Fibroblast of gingiva (primary cell): ENCODE measurements around the gene RNF144B.
A peak's percentile ranks its signal among the peaks of the same experiment; 100 is the strongest.
"Not testable (repeated sequence)": the region's sequence is repeated elsewhere in the genome, so short reads cannot be mapped to it uniquely, and the experiment has no call there.

ENCODE experiments used
- DNase-seq: peaks from one replicate; pipeline ENCODE4 v3.0.0-alpha.2; 2011; ENCODE audit warnings: low read depth

The RNF144B gene

GRCh38 chr6:18387061-18387721 lies at the start of gene RNF144B:
TSS of gene RNF144B (plus strand) at chr6:18387350. CDS start at chr6:18399535, 12,185 bp downstream.
- DNase-seq = peak; percentile 82

GRCh38 chr6:18339599-18339998 lies 47.6 kb upstream of the RNF144B start:
- no peak for DNase-seq

GRCh38 chr6:18340781-18341551 lies 46.2 kb upstream of the RNF144B start:
- DNase-seq = no peak

GRCh38 chr6:18342223-18342622 lies 44.9 kb upstream of the RNF144B start:
- DNase-seq = no peak

- DNase-seq = peak; percentile 54
Observed at GRCh38 chr6:18343741-18344140, 43.4 kb upstream of the RNF144B start.

- DNase-seq = peak; percentile 60
Observed at GRCh38 chr6:18347021-18347577, 40.1 kb upstream of the RNF144B start.

- no peak for DNase-seq
Observed at GRCh38 chr6:18347866-18348265, 39.3 kb upstream of the RNF144B start.

GRCh38 chr6:18349386-18349785 lies 37.8 kb upstream of the RNF144B start:
- no peak for DNase-seq

- no peak for DNase-seq
Observed at GRCh38 chr6:18350271-18350670, 36.9 kb upstream of the RNF144B start.

GRCh38 chr6:18350712-18351111 lies 36.4 kb upstream of the RNF144B start:
- no peak for DNase-seq

GRCh38 chr6:18352001-18352400 lies 35.1 kb upstream of the RNF144B start:
- DNase-seq = peak; percentile 54

GRCh38 chr6:18352842-18353241 lies 34.3 kb upstream of the RNF144B start:
- no peak for DNase-seq

- no peak for DNase-seq
Observed at GRCh38 chr6:18353251-18353650, 33.9 kb upstream of the RNF144B start.

GRCh38 chr6:18357546-18357945 lies 29.6 kb upstream of the RNF144B start:
- DNase-seq = not testable (repeated sequence)

GRCh38 chr6:18359237-18359885 lies 27.8 kb upstream of the RNF144B start:
- no peak for DNase-seq

- no peak for DNase-seq
Observed at GRCh38 chr6:18360188-18360587, 27.0 kb upstream of the RNF144B start.

GRCh38 chr6:18362058-18362561 lies 25.0 kb upstream of the RNF144B start:
- DNase-seq = peak; percentile 95

GRCh38 chr6:18363746-18364145 lies 23.4 kb upstream of the RNF144B start:
- no peak for DNase-seq

- not testable (repeated sequence) for DNase-seq
Observed at GRCh38 chr6:18364561-18364960, 22.6 kb upstream of the RNF144B start.

- no peak for DNase-seq
Observed at GRCh38 chr6:18367371-18367770, 19.8 kb upstream of the RNF144B start.

GRCh38 chr6:18368277-18369105 lies 18.7 kb upstream of the RNF144B start:
- no peak for DNase-seq

GRCh38 chr6:18371010-18371409 lies 16.1 kb upstream of the RNF144B start:
- DNase-seq = no peak
